Stimulated activated CD4-positive, alpha-beta T cell treated with anti-CD3 and anti-CD28 coated beads, Interleukin-15, amount 100 ng/mL, for 1 hour (primary cell): Measurements from ENCODE around the gene CADM3.

Experiments
- DNase-seq, 2 donors: peaks; one replicate each; pipeline ENCODE4 v3.0.0-alpha.2; 2020; ENCODE audit warnings: low read depth in 1 of 2, low spot score in 1 of 2

Gene CADM3

DNA sequence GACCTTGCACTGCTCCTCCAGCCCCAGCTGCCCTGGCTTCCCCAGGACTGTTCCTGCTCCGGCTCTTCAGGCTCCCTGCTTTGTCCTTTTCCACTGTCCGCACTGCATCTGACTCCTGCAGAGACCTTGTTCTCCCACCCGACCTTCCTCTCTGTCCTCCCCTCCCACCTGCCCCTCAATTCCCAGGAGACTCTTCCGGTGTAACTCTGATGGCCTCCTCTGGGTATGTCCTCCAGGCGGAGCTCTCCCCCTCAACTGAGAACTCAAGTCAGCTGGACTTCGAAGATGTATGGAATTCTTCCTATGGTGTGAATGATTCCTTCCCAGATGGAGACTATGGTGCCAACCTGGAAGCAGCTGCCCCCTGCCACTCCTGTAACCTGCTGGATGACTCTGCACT lies 33.8 kb downstream of the CADM3 start:
- no peak for DNase-seq

DNA sequence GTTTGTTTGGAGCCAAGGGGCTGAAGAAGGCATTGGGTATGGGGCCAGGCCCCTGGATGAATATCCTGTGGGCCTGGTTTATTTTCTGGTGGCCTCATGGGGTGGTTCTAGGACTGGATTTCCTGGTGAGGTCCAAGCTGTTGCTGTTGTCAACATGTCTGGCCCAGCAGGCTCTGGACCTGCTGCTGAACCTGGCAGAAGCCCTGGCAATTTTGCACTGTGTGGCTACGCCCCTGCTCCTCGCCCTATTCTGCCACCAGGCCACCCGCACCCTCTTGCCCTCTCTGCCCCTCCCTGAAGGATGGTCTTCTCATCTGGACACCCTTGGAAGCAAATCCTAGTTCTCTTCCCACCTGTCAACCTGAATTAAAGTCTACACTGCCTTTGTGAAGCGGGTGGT lies 34.7 kb downstream of the CADM3 start:
- DNase-seq, result no peak

DNA sequence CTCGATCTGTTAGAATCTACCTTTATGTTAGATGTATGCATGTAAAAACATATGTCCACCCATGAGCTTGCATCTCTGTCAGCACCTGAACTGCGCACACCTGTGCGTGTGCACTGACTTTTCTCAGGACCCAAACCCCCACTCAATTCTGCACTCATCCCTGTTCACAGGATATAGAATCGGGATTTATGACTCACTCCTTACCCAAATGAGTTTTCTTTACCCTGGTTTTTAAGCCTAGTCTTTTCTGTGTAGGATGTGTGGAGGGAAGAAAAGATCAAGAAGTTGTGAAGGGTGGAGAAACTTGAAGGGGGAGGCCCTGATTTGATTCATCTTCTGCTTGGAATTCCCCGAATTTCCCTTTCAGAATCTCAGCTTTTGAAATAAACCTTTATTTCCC lies 35.7 kb downstream of the CADM3 start:
- DNase-seq, result no peak

DNA sequence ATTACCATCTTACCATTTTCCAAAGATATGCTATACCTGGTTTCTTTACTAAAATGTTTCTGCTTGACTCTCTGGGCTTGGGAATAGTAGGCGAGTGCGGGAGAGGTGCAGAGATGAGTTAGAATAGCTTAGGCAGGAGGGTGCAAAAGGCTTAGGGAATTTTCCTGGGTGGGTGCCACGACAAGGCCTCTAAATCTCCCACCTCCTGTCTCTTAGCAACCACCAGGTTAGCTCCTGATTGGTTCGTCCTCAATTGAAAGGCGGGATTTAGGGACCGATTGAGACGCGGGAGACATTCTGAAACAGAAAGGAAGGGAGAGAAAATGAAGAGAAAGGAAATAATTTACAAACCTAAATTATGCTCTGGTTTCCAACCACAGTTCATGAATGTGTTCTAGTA lies 36.4 kb downstream of the CADM3 start:
- no peak for DNase-seq

DNA sequence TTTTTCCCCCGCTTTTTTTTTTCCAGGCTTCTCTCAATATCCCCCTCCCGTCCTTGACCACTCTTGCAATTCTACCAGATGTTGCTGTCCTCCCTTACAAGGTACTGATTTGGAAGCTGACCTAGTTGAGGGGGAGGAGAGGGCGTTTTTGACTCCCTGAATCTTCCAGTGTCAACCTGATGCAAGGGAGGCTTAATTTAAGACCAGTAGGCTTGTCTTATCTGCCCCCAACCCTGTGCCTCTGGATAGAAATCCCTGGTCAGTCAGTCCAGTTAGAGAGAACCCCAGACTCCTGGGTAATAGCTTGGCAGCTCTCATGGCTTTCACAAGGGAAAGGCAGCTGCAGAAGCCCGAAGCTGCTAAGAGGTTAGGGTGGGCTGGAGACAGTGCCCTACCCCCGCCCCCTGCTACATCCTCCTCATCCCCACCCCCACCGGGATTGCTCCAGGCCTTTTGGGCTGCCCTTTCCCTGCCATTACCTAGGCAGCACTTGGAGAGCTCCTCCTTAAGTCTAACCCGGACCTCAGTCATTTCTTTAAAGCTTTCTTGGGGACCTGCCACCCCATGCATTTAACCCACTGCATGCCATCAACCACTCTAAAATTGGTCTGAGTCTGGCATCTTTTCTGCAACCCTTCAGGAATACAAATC lies 36.9 kb downstream of the CADM3 start:
- DNase-seq, result no peak

DNA sequence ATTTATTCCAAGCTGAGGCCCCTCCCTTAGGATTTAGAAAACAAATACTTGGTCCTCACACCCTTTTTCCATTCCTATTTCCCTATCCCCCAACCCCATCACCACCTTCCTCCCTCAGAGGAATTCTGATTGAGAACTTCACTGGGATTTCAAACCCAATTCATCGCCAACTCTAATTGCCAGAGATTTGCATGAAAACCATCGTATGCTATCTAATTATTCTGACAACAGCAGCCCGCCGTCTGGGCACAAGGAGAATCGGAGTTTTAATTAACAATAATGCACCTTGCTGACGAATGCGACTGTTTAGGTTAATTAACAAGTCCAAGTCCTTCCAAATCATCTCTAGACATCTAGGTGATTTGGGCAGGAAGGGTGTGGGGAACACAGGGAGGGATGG lies 37.6 kb downstream of the CADM3 start:
- no peak for DNase-seq

DNA sequence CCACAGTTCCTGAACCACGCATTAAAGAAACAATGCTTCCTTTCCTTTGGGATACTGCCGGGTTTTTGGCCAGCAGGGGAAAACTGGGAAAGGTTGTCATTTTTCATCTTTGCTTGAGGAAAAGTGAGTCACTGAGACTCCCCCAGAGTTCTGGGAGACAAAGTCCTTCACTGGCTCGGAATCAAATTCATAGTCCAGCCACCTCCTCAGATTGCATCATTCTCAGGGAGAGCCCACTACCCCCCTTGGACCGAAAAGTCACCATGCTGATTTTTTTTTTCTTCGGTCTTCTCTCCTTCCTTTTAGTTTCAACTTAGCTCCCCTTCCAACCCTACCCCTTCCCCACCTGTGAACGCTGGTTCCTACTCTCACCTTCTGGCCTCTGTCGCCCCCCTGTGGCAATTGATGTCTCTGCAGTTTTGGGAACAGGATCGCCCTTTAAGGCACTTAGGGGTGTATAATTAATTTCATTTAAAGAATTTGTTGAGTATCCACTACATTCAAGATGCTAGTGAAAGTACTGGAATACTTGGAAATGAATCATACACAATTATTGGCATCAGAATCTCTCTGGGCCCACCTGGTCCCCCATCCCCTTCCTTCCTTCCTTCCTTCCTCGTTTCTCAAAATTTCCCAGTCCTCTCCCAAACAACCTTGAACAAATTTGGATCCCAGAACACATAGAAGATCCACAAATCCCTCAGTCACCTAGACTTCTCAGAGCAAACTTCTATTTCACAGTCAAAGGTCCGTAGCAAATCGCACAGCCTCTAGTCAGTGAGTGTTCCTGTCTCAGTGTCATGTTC lies 40.1 kb downstream of the CADM3 start:
- DNase-seq, result peak in 1 of 2 donors; percentile 42

DNA sequence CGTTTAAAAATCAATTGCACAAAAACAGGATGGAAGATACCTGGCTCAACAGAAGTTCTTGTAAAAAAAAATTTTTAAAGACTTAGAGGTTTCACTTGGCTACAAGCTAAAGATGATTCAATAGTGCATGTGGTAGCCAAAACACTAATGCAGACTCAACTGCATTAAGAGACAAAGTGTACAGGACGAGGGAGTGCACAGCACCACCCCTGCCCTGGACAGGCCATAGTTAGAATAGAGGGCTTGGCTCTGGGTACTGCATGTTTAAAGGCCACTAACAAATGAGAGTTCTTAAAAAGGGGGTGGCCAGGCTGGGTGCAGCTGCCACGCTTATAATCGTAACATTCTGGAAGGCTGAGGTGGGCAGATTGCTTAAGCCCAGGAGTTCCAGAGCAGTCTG lies 41.2 kb downstream of the CADM3 start:
- DNase-seq, result no peak

DNA sequence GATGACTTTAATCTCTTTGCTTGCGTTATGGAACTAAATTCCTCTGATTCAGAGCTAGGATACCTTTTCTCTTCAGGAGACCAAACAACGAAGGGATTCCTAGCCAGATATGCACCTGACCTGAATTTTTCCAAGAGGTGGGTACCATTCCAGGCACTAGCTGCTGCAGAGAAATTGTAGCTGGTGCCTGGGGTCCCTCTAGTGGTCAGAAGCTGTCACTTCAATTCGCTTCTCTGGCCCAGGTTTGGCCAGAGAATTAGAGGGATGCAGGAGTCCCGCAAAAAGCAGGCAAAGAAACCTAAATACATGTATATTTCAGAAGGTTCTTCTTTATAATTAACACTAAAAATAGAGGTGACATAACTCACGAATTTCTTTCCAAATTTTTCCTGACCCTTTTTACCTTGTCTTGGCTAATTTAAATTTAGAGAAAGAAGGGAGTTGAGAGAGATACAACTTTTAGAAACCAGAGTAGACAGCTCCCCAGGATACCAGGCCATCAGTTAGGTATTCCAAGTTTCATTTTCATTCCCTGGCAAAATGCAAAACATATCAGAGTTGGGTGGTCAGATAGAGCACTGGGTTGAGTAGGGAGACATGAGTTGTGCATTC lies 42.8 kb downstream of the CADM3 start:
- DNase-seq, result no peak

DNA sequence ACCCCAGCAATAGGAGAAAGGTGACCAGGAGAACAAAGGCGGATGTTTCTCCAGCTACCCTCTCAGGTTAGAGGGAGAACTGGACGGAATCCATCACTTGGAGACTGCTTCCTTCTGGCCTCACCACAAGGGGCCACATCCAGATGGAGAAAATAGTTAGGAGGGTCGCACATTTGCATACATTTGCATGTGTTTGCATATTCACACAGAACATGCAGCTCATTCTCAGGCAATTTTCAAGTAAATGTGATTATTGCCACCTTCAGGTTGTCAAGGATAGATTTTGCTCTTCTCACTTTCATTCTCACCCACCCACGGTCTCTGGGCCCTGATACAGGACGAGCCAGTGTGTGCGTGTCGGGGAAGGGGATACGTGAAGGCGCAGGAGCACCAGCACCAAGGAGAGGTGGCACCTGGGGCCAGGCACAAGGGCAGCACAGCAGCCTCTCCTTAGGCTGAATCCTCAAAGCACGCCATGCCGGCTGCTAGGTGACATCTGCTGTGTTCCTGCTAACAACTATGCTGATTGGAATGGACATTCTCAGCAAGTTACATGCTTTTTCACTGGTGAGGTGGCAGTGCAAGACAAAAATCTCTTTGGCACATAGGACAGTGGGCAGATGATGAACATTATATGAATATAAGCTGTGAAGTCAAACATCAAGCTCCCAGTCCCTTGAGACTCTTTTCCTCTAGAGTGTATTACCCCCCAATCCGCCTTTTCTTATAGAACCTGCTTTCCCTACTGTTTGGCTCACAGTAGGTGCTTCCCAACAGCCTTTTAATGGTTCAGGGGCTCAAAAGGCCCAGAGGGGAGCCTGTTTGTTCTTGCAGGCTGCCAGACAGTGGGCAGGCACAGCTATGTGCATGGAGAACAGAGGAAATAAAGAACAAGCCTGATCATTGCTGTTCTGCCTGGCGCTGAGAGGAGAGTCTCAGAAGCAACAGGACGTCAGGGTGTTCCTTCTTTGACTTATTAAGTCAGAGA lies 47.5 kb downstream of the CADM3 start:
- no peak for DNase-seq

DNA sequence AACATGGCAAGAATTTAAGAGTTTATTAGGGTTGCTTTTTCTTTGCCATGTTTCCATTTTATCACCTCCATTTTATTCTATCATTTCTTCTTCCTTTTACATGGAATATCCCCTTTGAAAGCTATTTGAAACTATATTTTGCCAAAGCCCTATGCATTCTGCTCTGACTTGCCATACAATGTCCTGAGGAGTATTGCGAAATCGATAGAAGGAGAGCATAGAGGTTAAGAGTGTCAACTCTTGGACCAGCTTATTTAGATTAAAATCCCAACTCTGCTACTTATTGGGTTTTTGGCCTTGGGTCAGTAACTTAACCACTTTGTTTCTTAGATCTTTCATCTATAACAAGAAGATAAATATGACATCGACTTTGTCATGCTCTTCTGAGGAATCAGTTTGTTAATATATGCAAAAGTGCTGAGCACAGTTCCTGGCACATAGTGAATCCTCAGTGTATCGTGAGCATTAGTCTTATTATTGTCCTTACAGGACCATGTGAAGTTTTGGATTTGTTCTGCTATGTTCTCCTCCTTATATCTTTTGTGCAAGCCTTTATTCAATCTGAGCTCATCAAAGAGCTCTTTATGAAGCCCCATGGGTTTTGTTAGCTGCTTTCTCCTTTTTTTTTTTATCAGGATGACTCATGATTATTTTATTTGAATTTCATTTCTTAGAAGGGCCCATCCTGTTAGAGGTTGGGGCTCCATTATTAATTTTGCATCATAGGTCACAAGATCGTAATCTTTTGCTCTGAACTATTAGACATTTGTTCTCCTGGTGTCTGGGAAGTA lies 50.9 kb downstream of the CADM3 start:
- DNase-seq, result no peak

DNA sequence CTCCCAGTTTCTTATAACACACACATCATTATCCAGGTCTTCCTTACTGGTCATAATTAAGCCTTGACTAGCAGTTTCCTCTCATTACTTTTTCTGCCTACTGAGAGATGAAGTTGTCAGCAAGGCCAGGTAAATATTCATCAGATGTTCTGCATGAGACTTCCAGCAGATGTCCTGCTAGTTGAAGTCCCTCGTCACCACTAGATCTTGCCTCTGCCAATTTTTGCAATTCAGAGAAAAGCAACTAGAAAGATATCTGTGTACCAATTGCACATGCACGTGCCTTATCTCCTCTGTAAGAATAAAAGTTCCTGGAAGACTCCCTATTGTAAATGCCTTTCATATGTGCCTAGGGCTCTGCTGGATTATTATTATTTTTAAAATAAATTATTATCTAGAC lies 51.6 kb downstream of the CADM3 start:
- no peak for DNase-seq

DNA sequence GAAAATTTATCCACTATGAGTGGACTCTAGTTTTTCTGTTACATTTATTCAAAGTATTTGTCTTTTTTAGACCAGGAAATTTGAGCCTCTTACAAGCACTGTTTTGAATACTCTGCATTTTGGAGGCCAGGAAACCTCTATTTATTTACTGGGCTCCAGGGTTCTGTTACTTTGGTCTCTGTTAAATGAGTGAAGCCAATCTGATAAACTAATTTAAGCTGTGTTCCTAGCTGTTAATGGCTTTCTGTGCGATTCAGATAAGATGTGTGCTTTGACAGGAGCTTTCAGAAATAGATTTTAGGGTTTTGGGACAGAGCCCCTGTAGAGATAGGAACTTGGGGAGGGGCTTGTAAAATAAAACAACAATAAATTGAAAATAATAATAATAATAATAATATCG lies 57.1 kb downstream of the CADM3 start:
- no peak for DNase-seq

DNA sequence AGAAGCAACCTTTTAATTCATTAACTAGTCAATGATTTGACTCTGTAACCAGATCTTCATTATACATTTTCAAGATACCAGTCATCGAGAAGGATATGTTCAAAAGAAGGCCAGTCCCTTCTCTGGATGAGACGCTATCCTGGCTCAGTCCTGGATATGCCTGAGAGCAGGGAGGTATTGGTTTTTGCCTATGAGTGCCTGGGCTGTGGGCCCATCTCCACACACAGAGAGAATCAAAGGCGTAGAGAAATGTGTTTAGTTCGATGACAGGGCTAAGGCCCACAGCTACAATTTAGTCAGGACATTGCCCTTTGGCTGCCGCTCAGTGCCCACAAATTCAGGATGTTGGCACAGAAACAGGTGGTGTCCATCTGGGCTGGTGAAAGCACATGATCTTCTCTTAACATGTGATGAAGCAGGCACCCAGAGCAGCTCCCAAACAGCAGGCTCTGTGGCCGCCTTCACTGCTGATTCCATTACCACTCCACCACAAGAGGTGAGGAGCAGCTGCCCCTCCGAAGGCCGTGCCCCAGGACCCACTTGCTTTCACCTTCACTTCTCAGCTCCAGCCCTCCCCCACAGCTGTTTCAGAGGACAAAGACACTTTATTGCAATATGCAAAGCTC lies 58.0 kb downstream of the CADM3 start:
- DNase-seq, result no peak

DNA sequence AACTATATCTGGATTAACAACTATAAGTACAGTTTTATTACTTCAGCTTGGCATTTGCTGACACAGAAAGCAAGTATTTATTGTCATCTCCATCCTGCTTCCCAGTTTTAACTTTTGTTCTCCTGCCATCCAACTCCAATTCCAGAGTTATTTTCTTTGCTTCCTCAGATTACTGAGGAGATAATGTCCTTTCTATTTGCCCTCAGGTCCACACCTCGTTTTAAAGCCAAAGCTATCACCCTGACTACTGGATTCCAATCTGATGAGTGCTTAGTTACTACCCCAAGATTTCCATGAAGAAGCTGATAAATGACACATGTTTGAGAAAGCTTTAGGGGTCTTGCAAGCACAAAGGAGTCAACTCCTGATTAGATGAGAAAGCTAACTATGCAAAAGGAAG lies 58.5 kb downstream of the CADM3 start:
- DNase-seq, result no peak

DNA sequence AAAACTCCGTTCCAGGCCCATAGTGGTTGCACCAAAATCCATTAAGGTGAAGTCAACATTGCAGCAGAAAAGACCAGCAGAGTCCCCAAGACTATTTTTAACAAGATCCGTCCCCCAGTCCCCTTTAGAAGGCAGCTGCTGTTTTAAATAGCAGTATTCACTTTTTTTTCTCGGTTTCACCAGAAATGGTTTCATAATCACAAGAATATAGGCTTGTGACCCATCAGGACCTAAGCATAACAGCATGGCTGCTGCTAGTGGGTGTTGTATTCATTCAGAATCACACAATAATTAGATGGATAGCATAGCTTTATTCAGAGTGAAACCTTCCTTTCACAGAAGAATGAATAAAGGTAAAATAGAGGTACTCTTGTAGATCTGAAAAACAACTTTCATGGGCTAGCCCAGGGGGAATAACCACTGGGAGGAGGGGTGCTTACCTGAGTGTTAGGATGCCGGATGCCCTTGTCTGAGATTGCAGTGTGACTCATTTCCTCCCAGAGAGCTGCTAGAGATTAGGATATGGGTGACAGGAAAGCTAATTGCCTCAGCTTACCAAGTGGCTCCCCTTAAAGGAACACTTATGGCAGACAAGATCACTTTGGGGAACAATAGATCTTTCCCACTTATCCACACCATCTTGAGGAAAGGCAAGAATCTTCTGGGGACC lies 68.3 kb downstream of the CADM3 start:
- no peak for DNase-seq

DNA sequence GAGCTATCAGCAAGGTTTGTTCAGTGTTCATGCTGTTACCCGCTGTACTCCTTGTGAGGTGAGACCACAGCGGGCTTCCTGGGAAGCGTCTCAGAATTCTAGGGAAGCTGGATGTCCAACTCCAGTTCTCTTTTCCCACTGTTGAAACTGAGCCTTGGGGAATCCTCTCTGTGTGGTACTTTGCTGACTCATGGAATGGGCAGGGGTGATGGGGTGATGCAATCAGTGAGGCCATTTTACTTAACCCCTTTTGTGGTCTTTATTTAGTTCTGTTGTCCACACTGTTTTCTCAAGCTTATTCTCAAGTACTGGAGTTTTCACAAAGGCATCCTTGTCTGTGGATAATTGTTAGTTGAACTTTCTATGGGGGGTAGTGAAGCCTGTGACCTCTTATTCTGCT lies 75.9 kb downstream of the CADM3 start:
- DNase-seq, result no peak

DNA sequence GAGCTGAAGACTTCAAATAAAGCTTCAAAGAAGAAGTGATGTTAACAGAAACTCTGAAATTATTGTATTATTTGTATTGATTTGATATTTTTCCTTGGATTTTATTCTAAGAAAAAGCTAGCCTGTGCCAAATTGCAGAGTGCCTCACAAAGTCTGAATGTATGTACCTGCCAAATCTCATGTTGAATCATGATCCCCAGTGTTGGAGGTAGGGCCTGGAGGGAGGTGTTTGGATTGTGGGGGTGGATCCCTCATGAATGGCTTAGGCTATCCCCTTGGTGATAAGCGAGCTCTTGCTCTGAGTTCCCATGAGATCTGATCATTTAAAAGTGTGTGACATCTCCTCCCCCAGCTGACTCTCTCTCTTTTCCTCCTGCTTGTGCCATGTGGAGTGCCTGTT lies 76.9 kb downstream of the CADM3 start:
- DNase-seq, result no peak

DNA sequence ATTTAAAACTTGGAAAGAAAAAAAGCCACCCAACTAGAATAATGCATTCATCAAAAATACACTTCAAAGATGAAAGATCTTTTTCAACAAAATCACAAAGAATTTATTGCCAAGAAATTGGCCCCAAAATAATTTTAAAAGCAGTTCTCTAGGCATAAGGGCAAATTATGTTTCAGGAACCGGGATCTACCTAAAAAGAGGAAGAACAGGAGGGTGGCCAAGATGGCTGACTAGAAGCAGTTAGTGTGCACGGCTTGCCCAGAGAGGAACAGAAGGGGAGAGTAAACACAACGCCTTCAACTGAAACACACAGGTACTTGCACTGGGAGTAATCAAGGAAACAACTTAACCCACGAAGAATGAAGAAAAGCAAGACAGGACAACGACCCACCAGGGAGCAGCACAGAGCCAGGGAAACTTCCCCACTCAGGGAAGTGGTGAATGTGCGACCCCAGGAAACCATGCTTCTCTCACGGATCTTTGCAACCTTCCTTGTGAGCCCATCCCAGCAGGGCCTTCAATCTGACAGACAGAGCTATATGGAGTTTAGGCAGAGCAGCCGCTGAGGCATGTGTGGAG lies 79.3 kb downstream of the CADM3 start:
- no peak for DNase-seq
